A673 (cell line): Measurements from ENCODE around the gene ARHGAP24. TPM values are rescaled to one million over a fixed set of nuclear protein-coding genes. Genes with fewer than 3 reads are reported as not detected.
"Not testable (repeated sequence)": the region's sequence is repeated elsewhere in the genome, so short reads cannot be mapped to it uniquely, and the experiment has no call there.

Source experiments
- BruUV-seq: library from RNA; stranded (reverse); fragments of 400-500 nt; replicated peaks from 2 replicates; lab custom pipeline; 2021; lab: Mats Ljungman, UMichigan
- CTCF ChIA-PET: fragments of 300-600 bp; sonication (Branson Sonifier 250); formaldehyde crosslinking; loops from one replicate; lab custom pipeline; 2022; ENCODE audit warnings: antibody characterized with exemption; lab: Charles Lee
- POLR2A ChIA-PET: fragments of 300-600 bp; sonication (Branson Sonifier 250); formaldehyde crosslinking; loops from one replicate; lab custom pipeline; 2022; ENCODE audit warnings: antibody characterized with exemption; ENCODE audit not compliant: low non-redundant PET; lab: Charles Lee
- DNase-seq: peaks from one replicate; pipeline ENCODE4 v3.0.0-alpha.2; 2015; ENCODE audit warnings: low spot score
- H3K27ac ChIP-seq: fragments of 200-600 bp; sonication (generic); 2 replicates; pipeline ENCODE4 v1.5.1; 2016; ENCODE audit warnings: mixed run types, low read depth, mild to moderate bottlenecking, mixed read lengths, antibody characterized with exemption, low read length; ENCODE audit not compliant: poor library complexity, severe bottlenecking
- H3K27me3 ChIP-seq: fragments of 200-600 bp; sonication (generic); replicated peaks from 2 replicates; pipeline ENCODE4 v1.6.1; 2017; ENCODE audit warnings: mixed run types, low read depth, mild to moderate bottlenecking, mixed read lengths, antibody characterized with exemption, low read length; ENCODE audit not compliant: insufficient read depth, poor library complexity
- H3K36me3 ChIP-seq: fragments of 200-600 bp; sonication (generic); 2 replicates; pipeline ENCODE4 v1.6.1; 2016; ENCODE audit warnings: mixed run types, mild to moderate bottlenecking, mixed read lengths, antibody characterized with exemption, low read length; ENCODE audit not compliant: insufficient read depth, poor library complexity, severe bottlenecking
- H3K4me1 ChIP-seq: fragments of 200-600 bp; sonication (generic); 2 replicates; pipeline ENCODE4 v1.6.1; 2017; ENCODE audit warnings: mixed run types, mild to moderate bottlenecking, mixed read lengths, antibody characterized with exemption, low read length; ENCODE audit not compliant: insufficient read depth, poor library complexity, severe bottlenecking
- H3K4me3 ChIP-seq: fragments of 200-600 bp; sonication (generic); 2 replicates; pipeline ENCODE4 v1.5.1; 2016; ENCODE audit warnings: low read depth, mixed run types, mild to moderate bottlenecking, mixed read lengths, low read length; ENCODE audit not compliant: poor library complexity, severe bottlenecking
- H3K9me3 ChIP-seq: fragments of 200-600 bp; sonication (generic); 2 replicates; pipeline ENCODE4 v1.6.1; 2016; ENCODE audit warnings: mixed run types, low read depth, mild to moderate bottlenecking, mixed read lengths, antibody characterized with exemption, low read length; ENCODE audit not compliant: poor library complexity, severe bottlenecking
- EZH2 ChIP-seq: fragments of 200-600 bp; sonication (generic); IDR thresholded peaks from 2 replicates; pipeline ENCODE4 v1.6.1; 2017; ENCODE audit warnings: borderline replicate concordance, low read depth, mild to moderate bottlenecking, mixed read lengths, antibody characterized with exemption, low read length; ENCODE audit not compliant: poor library complexity, severe bottlenecking
- intact Hi-C: fragments of 100-400 bp; cut with micrococcal nuclease; formaldehyde crosslinking; loops from one replicate; pipeline ENCODE4 v1.10.0; 2022; ENCODE audit not compliant: unreplicated experiment
- total RNA-seq: library from RNA; stranded (reverse); gene quantifications from 2 replicates; pipeline ENCODE4 v1.2.3, GENCODE V29; 2021
- TF ChIP-seq, protein P1 (sequence below): fragments of 300-800, 200-600 bp; sonication (generic); conservative IDR thresholded peaks from 2 replicates; pipeline ENCODE4 v1.5.1; 2017; ENCODE audit warnings: low read depth, mild to moderate bottlenecking, antibody characterized with exemption, low read length, moderate library complexity, mixed read lengths

The ARHGAP24 gene
- total RNA-seq, 1 experiment from 2014 or later: 5.8 TPM

DNA sequence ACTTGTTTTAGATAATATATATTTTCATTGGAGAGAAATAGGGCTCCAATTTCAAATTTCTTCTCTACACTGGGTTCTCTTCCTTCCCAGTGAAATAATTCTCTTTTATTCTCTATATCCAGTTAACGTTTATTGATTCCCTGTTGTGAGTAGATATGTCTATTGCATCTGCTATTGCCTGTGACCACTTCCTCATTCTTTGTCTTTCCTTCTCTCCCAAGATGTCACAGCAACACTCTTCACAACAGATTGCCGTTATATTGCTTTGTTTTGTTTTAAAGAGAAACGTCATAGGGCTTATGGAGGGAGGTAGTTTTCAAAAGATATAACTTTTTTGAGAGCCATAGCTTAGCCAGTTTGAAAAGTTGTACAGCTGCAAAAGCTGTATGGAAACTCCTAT is 343.8 kb downstream of the ARHGAP24 start:
- Histone ChIP-seq H3K9me3 (no peaks in the 10 kb centered on the region), H3K27me3 (no peaks in the 10 kb centered on the region), H3K36me3 (no peaks in the 10 kb centered on the region), H3K4me3 (no peak overlapping the region), H3K27ac (no peak overlapping the region), H3K4me1 (no peaks in the 10 kb centered on the region)
- intact Hi-C loops: no loop called here
- BruUV-seq: no TSS peak
- ChIA-PET CTCF (no interaction called here), POLR2A (no interaction called here)
- DNase-seq: no peak
- TF ChIP-seq, protein P1, sequence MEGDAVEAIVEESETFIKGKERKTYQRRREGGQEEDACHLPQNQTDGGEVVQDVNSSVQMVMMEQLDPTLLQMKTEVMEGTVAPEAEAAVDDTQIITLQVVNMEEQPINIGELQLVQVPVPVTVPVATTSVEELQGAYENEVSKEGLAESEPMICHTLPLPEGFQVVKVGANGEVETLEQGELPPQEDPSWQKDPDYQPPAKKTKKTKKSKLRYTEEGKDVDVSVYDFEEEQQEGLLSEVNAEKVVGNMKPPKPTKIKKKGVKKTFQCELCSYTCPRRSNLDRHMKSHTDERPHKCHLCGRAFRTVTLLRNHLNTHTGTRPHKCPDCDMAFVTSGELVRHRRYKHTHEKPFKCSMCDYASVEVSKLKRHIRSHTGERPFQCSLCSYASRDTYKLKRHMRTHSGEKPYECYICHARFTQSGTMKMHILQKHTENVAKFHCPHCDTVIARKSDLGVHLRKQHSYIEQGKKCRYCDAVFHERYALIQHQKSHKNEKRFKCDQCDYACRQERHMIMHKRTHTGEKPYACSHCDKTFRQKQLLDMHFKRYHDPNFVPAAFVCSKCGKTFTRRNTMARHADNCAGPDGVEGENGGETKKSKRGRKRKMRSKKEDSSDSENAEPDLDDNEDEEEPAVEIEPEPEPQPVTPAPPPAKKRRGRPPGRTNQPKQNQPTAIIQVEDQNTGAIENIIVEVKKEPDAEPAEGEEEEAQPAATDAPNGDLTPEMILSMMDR: no peak
- TF ChIP-seq EZH2: no peak

DNA sequence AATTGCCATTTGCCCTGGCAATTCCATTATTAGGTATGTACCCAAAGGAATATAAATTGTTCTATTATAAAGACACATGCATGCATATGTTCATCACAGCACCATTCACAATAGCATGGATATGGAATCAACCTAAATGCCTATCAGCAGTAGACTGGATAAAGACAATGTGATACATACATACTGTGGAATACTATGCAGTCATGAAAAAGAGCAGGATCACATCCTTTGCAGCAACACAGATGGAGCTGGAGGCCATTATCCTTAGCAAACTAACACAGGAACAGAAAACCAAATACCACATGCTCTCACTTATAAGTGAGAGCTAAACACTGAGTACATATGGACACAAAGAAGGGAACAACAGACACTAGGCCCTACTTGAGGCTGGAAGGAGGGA is 345.2 kb downstream of the ARHGAP24 start:
- H3K9me3 ChIP-seq, BruUV-seq, intact Hi-C loops, H3K4me1 ChIP-seq, H3K27ac ChIP-seq, DNase-seq, POLR2A ChIA-PET, H3K36me3 ChIP-seq, H3K27me3 ChIP-seq, CTCF ChIA-PET, H3K4me3 ChIP-seq: not testable (repeated sequence)

DNA sequence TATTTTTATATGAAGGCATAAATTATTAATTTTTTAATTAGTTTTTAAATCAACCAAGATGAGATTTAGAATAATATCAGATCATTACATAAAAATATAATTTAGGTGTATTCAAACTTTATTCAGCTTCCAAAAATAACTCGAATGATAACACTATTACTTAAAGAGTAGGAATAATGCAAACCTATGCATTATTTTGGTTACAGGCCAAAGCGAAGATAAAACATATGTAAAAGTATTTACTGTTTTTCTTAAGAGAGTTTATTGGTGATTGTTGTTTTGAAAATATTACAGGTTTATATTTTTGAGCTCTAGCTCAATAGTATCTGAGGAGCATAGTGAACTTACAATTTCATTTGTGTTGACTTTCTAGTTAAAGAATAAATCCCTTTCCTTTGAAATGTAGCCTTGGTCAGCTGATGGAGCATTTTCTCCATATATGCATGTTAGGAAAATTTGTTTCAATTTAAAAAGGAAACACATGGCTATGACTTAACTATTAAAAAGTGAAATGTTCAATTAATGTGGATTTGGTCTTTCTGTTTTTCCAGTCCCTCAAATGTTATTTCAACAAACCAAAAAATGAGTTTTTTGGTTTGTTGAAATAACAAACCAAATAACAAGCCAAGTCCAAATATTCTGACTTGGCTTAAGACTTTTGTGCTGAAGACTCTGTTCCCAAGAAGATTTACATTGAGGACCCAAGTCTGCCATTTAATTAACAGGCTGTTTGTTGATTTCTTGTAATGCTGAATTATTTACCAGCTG is 346.9 kb downstream of the ARHGAP24 start:
- intact Hi-C loops: no loop called here
- Histone ChIP-seq H3K9me3 (no peaks in the 10 kb centered on the region), H3K4me3 (no peak overlapping the region), H3K36me3 (no peaks in the 10 kb centered on the region), H3K27me3 (no peaks in the 10 kb centered on the region), H3K4me1 (no peaks in the 10 kb centered on the region), H3K27ac (no peak overlapping the region)
- CTCF ChIA-PET: no interaction called here
- DNase-seq: no peak
- TF ChIP-seq EZH2: no peak
- TF ChIP-seq, protein P1: no peak
- no TSS peak for BruUV-seq
- POLR2A ChIA-PET: no interaction called here

DNA sequence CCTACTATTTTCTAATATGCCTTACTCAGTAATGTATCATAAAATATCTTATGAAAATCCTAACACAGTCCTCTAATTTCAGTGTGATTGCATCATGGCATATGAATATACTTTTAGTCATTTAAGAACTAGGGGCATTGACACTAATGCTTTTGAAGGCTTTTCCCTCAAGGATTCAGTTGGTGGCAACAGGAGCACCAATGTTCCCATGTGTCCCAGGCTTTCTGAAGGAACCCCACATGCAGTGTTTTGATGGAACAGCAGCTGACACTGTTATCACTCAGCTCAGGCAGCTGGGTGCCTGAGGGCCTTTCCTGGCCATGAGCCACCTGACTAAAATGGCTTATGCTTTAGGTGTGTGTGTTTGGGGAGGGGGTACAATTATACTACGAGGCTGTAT is 348.3 kb downstream of the ARHGAP24 start:
- TF ChIP-seq, protein P1: no peak
- TF ChIP-seq EZH2: no peak
- no peaks in the 10 kb centered on the region for H3K36me3 ChIP-seq
- no peak overlapping the region for H3K27ac ChIP-seq
- no peaks in the 10 kb centered on the region for H3K27me3 ChIP-seq
- intact Hi-C loops: no loop called here
- CTCF ChIA-PET: no interaction called here
- peak; percentile 5 for DNase-seq
- no TSS peak for BruUV-seq
- POLR2A ChIA-PET: no interaction called here
- H3K9me3 ChIP-seq: no peaks in the 10 kb centered on the region
- H3K4me3 ChIP-seq: no peak overlapping the region
- no peaks in the 10 kb centered on the region for H3K4me1 ChIP-seq
